GM18951 (cell line): ENCODE data around the gene TTC39C.
"Not testable (repeated sequence)": the region's sequence is repeated elsewhere in the genome, so short reads cannot be mapped to it uniquely, and the experiment has no call there.

Experiments used
- POLR2A ChIP-seq: IDR thresholded peaks from 4 replicates; pipeline ENCODE4 v1.6.1; 2011; ENCODE audit warnings: mild to moderate bottlenecking; ENCODE audit not compliant: insufficient read length, insufficient read depth; ENCODE audit errors: extremely low read depth
- in situ Hi-C: fragments of 300-500 bp; cut with MboI; formaldehyde crosslinking; loops from one replicate; pipeline ENCODE4 v1.12.0; 2022; ENCODE audit warnings: low sequenced_read_pairs, mixed read lengths, inconsistent platforms; ENCODE audit not compliant: unreplicated experiment

The TTC39C gene

DNA sequence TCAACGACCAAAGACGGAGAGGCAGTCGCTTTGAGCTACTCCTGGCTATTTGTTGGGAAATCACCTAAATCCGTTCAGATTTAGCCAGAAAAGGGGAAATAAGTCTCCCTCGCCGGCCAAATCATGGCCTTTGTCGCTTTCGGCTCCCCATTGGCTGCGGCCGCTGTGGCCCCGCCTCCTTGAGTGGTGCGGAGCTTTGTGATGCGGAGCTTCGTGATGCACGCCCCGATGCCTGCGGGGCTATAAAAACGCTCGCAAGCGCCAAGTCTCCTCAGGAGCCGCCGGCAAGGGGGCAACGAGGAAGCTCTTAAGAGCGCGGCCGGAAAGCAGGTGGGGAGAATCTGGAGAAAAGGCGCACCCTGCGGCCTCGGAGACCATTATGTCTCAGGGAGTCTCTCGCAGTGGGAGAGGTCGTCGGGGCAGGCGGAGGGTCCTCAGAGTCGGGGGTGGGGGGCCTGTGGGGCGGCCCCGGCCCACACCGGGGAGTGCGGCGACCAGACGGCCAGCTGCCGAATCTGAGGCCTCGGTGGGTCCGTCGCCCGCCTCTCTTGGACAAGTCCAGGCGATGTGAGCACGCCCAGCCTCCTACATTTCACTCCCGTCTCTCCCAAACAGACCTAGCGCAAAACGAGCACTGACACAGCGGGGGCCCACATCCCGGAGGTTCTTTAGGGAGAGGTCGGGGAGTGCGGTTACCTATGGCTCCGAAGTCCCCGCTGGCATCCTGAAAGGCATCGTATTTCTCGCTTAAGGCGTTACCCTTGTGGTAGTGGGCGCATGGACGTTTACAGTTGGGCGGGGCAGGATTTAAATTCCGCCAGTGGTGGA lies 124.4 kb downstream of the TTC39C start, which contains the start of gene CABYR:
CABYR (plus strand) TSS at position 274 of the 828 bp plus-strand sequence. CDS start 4,053 bp downstream, outside the sequence.
- in situ Hi-C loops, result no loop called here
- TF ChIP-seq POLR2A, result peak; percentile 53

DNA sequence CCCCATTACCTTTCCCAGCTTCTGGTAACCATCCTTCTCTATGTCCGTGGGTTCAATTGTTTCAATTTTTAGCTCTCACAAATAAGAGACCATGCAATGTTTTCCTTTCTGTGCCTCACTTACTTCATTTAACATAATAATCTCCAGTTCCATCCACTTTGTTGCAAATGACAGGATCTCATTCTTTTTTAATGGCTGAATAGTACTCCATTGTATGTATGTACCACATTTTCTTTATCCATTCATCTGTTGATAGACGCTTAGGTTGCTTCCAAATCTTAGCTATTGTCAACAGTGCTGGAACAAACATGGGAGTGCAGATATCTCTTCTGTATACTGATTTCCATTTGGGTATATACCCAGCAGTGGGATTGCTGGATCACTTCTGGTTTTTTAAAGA lies 126.1 kb downstream of the TTC39C start:
- no peak for TF ChIP-seq POLR2A

DNA sequence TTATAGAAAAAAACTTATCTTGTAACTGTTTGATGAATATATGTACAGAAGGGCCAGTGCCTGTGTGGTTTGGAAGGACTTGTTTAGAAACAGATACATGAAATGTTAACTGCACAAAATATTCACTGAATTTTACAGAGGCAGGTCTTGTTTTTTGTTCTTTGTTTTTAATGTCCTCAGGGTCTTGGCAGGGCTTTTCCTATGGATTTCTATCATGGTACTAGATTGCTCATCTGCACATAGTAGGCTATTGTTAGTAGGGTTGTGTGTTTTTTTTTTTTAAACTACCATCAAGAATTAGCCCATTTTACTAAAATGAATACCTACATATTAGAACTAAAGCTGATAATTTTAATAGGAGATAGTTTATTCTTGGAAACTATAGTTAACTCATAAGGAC lies 127.8 kb downstream of the TTC39C start:
- in situ Hi-C loops, result no loop called here
- TF ChIP-seq POLR2A, result no peak

More for the DNA sequence above, 126.1 kb downstream of the TTC39C start:
- in situ Hi-C loops, result no loop called here

DNA sequence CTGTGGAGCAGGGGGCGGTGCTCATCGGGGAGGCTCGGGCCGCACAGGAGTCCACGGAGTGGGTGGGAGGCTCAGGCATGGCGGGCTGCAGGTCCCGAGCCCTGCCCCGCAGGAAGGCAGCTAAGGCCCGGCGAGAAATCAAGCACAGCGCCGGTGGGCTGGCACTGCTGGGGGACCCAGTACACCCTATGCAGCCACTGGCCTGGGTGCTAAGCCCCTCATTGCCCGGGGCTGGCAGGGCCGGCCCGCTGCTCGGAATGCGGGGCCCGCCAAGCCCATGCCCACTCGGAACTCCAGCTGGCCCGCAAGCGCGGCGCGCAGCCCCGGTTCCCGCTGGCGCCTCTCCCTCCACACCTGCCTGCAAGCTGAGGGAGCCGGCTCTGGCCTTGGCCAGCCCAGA lies 135.0 kb downstream of the TTC39C start:
- in situ Hi-C loops, result not testable (repeated sequence)

DNA sequence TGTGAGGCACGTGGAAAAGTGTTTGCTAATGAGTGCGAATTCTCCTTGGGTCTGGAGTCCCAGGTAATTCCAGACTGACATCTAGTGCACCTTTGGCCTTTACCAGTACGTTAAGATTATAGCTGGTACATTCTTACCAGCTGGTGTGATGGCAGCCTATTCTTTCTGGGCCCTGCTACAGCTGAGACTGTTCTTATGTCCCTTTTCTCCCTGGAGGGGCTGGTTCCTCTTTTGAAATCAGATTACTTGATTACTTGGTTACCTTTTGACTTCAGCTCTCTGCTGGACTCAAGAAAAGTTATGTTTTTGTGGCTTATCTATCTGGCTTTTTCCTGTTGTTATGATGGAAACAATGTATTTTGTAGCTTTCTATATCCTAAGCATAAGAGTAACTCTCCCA lies 138.8 kb downstream of the TTC39C start:
- in situ Hi-C loops, result no loop called here
- no peak for TF ChIP-seq POLR2A

DNA sequence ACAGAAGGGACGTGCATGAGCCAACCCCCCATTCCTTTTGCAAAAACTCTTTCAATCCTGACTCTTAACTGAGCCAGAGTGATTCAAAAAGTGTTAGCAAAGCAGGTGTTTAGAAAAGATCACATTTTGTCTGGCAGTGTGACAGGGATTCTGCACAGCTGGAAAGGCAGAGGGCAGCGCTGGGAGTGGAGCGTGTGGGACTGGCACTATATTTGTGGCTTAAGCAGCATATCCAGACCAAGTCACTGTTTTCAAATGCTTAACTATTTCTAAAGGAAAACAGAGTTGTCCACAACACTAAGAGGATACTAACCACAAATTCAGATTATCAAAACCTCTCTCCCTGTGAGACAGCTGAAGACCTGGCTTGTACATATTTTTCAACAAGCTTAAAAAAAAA lies 143.3 kb downstream of the TTC39C start:
- no peak for TF ChIP-seq POLR2A
- in situ Hi-C loops, result no loop called here

DNA sequence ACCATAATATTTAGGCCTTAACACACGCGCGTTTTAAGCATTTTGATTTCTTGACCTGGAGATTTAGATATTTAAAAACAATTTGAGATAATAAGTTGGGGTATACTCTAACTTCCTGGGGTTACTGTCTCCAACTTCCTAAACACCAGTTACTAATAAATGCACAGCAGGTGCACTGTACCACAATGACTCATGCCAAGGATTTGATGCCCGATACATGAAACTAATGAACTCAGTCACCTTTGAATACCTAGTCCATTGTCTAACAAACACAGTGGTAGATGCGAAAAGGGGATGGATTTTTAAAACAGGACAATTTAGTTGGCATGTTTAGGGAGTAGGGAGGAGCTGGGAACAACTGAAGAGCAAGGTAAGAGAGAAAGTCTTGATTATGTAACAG lies 145.5 kb downstream of the TTC39C start:
- TF ChIP-seq POLR2A, result no peak
- in situ Hi-C loops, result no loop called here

DNA sequence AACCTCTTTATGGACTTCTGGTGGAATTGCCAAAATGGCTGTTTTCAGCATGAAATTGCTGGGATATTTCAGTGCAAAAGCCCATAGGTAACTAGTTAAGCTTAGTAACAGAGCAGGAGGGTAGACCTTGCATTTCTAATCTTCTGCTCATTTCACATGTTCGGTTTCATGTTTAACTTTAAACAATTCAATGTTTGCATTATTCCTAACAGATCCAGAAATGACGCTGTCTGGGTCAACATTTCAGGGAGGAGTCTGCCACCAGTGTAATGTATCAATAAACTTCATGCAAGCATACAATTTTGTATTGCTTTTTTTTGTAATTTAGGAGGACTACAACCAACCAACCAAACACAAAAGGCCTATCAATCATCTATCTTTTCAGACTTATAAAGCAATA lies 146.8 kb downstream of the TTC39C start:
- in situ Hi-C loops, result no loop called here
- no peak for TF ChIP-seq POLR2A

DNA sequence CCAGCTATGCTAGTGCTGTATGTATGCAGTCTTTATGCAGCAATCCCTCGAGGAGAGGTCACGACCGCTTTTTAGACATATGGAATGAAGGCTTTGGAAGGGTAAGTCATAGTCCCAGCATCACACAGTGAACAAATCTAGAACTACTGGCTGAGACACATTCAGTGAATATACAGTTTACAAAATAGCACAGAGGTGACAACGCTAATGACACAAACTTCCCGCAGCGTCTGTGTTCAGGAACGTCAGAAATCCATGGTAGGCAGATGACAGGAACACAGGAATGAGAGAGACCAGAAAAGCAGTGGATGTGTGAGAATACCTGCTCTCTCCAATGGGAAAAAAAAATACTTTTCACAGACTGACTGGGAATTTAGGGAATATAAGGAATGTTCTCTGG lies 153.9 kb downstream of the TTC39C start:
- in situ Hi-C loops, result no loop called here
- no peak for TF ChIP-seq POLR2A

DNA sequence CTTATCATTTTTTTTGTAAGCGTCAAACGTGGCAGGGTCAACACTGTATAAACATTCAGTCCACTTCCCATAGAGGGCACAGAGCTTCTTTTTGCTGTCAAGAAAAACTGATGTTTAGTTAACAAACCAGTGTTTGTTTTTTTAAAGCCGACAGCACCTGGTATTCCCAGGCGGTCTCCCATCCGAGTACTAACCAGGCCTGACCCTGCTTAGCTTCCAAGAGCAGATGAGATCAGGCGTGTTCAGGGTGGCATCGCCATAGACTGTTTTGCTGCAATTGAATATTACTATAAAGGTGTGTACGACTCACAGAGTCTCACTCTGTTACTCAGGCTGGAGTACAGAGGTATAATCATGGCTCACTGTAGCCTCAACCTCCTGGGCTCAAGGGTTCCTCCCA lies 155.8 kb downstream of the TTC39C start:
- in situ Hi-C loops, result no loop called here
- no peak for TF ChIP-seq POLR2A

DNA sequence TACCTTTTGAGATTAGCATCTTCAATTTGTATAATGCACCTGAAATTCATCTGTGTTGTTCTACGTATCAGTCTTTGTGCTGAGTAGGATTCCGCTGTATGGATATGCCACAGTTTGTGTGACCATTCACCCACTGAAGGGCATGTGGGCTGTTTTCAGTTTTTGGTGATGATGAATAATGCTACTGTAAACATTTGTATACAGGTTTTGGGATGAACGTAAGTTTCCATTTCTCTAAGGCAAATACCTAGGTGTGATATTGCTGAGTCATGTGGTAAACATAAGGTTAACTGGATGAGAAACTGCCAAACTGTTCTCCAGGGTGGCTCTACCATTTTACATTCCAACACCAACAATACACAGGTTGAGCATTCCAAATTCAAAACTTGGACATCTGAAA lies 159.4 kb downstream of the TTC39C start:
- in situ Hi-C loops, result no loop called here

DNA sequence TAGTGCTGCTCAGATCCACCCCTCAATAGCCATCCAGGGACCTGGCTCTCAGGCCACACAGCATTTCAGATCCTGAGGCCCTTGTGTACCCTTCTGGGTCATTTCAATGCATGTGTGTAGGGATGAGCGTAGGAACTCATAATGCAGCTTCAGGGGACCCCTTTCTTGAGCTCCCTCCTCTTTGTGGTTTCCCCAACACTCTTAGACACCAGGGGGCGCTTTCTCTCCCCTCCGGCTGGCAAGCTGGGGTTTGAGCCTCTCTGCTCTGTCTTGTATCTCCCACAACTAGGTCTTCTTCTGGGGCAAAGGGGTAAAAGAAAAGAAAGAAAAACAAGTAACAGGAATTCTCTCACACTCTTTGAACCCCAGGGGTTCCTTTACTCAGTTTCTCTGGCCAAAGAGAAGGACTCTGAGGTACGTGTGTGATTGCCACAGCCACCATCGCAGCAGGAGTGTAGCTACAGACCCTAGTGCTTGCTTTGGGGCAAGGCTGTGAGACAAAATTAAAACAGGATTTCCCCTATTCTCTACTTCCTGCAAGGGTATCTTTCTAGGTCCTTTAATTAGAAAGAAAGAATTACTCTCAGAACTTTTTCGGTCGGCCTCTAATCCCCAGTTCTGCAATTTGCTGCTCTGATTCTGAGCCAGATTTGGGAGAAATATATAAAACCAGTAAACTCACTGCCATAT lies 162.3 kb downstream of the TTC39C start:
- in situ Hi-C loops, result no loop called here
- no peak for TF ChIP-seq POLR2A

More for the DNA sequence above, 159.4 kb downstream of the TTC39C start:
- no peak for TF ChIP-seq POLR2A

DNA sequence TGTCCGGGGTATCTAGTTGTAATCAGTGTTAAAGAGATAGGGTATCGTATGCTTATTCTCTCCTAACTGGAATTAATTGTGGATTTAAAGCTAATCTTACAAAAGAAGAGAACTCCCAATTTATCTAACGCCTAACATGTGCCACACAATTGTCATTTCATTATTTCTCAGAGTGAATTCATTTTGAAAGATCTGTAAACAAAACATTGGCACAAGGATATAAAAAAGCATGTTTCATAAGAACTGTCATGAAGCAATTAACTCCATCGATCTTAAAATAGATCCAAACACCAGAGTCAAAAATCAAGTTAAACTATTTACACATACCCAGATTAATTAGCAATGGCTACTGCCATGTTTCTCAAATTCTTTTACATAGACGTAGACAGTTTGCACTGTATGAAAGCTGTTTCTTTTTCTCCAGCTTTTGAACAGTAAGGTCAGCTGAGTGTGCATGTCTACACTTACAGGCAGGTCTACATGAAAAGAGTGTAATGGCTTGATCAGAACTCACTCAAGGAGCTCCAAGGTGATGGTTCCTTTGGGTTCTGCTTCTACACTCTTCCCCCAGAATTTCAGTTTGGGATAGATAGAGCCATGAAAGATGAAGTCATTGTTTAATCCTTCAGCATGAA lies 163.1 kb downstream of the TTC39C start:
- in situ Hi-C loops, result no loop called here
- no peak for TF ChIP-seq POLR2A
